NCI-H2227 (cell line): Measurements from ENCODE around the gene KCNQ1OT1.

Experiments
- DNase-seq: peaks from one replicate; lab custom pipeline; 2025; ENCODE audit not compliant: unreplicated experiment; lab: John Stamatoyannopoulos, UW

Gene KCNQ1OT1

DNA sequence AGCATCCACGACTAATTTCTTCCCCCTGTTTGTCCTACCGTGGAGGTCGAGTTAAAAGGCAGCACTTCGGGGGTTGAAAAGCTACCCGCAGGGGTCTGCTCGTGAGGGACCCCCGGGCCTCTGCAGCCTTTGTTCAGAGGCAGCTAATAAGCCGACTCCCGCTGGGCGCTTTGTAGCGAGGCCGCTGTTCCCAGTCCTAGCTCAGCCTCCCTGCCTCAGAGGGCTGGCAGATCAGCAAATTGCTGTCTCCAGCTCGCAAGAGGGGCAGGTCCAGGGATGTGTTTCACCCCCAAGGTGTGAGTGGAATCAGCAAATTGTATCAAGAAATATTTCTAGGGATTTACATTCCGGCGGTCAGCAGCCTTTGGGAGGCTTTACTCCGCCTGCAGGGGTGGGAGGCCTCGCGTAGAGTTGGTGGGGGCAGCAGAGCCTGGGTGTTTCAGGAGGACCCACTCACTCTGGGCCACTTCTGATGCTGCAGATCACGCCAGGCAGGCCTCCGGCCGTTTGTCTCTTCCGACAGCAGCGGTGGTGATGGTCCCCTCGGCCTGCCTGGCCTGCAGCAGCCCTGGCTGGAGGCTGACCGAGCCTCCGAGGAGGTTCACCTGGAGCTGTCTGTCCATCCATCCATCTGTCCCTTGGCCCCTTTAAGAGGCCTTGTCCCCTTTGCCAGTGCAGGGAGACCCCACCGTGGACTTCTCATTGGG lies 21.6 kb upstream of the KCNQ1OT1 start:
- DNase-seq = peak; percentile 69

DNA sequence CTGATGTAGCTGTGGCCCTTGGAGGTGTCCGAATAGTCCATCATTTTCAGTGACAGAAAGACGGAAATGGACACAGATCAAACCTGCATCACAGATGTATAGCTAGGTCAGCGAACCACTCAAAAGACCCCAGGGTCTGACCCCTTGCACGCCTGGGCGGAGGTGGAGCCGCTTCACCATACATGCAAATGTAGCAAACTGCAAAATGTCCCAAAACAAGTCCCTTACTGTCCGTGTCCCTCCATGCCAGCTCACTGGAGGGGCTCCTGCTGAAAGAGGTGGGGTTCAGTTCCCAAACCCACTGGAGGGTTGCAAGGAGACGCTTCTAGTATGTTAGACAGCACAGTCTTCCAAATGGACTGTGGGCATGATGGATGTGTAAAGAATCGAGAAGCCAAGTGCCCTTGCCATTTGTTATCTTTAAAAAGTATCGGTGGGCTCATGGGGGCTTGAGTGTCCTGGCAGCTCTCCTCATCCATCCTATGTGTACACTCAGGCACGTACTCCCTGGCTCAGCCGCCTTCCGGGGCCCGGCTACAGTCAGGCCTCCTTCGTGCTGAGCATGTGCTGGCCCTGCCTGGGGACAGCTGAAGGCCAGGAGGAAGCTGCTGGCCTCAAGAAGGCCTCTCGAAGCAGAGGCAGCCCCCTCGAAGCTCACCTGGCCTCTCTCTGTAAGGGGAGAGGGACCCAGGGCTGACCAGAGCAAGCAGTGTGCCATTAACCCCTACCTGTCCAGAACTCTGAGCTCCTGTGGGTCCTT lies 20.2 kb upstream of the KCNQ1OT1 start:
- DNase-seq = no peak

DNA sequence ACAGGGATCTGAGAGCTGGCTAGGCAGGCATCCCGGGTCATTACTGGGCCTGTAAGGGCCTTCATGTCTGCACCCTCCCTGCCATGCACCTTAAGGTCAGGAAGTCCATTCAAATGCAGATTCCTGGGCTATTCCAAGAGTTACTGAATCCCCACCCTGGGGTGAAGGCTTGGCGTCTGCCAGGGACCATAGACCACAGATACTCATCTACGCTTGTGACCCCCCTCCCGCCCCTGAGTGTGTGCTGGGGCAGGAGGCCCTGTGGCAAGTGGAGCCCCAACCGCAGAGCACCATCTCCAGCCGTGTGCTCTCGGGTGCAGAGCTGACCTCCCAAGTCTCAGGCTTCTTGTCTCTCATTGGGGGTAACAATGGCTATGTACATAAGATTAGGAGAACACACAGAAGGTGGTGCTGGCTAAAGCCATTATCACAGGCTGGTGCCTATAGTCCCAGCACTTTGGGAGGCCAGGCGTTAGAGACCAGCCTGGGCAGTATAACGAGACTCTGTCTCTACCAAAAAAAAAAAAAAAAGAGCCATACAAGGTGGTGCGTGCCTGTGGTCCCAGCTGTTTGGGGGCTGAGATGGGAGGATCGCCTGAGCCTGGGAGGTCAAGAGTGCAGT lies 19.1 kb upstream of the KCNQ1OT1 start:
- no peak for DNase-seq

DNA sequence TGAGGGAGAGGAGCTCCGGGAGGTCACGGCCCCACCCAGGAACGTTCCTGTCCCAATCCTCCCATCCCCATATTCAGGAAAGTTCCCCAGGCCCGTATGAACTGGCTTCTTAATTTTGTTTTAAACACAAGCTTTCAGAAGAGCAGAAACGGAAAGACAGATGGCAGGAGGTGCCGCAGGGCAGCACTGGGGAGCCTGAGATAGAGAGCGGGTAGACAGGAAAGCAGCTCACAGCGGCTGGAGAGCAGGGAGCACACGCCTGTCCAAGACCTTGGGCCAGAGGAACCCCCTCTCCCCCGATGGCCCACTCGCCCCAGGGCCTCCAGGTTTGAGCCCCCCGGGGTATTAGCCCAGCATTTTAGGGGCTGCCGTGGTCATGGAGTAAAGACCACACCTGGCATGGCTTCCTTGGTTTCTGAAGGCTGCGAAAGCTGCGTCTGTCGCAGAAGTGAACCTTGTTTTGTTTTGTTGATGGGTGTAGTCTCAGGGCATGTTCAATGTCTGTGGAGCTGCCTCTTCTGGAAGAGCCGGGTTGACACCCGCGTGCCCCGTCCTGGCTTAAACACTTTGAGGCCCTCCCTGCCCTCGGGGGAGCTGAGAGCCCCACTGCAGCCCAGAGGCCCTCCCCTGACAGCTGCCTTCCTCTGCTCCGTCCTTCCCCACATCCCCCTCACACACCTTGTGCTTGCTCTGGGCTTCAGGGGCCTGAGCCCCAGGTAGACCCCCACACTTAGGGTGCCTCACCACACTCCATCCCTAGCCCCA lies 17.9 kb upstream of the KCNQ1OT1 start:
- no peak for DNase-seq

DNA sequence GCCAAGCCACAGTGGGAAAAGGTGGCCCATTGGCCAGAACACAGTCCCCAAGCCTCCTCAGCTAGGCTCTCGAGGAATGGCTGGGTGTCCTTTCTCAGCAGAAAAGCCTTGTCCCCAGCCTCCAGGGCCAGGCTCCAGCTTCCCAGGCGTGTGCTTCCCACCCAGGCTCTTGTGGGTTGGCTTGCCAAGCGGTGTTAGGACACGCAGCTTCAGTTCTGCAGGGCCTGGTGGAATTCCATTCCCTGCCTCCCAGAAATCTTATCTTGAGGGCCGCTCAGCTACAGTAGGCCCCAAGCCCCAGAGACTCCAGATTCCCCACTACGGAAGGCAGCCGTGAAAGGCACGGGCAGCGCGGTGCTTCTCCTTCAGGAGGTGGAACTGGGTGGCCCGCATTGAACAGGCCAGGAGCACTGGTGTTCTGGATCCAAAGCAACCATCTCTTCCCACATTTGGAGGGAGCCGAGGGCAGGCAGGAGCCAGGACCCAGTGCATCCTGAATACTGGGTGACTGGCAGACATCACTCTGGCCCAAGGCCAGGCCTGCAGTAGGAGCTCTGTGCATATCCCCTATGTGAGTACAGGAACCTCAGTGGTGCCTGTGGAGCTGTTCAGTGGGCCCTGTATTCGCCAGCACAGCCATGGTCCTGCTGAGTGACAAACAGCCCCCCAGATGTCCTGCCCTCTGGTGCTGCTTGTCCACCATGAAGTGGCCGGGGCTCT lies 16.7 kb upstream of the KCNQ1OT1 start:
- no peak for DNase-seq

DNA sequence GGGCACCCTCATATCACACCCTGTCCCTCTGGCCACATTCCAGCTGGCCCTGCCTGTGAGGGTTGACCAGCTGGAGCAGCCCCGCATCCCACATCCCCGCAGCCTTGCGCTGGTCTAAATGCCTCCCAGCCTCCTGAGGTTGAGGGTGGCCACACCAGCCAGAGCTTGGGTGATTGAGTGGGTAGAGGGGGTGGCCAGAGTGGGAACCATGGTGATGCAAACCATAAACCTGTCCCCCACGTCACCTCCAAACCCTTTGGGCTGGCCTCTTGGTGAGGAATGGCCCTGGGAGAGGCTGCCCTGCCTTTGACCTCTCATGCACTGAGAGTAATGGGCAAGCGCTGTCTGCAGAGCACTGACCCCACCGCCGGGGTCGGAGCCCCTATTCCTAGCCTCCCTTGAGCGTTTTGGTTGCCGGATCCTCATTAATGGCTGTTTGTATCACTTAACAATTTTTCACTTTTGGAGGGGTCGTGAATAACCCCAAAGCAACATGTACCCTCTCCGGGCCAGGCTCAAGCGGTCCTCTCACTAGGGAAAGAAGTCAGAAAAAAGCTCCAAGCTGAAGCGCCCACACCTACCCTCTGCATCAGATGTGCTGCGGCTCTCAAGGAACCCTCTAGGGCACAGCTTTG lies 16.0 kb upstream of the KCNQ1OT1 start:
- DNase-seq = no peak

DNA sequence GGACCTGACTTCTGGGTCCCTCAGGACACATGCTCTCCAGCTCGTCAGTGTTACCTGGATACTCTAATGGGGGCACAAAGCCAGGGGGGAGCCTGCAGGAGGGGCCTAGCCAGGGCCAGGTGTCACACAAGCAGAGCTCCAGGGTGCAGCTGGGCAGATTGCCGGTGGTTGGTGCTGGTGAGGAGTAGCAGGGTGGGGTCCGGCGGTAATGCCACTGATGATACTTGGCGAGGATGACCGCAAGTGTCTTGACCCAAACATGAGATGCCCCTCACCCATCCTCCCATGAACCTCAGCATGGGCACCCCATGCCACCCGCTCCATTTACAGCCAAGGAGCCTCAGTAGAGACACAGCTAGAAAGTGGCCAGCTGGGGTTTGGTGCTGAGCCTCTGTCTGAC lies 15.1 kb upstream of the KCNQ1OT1 start:
- DNase-seq = no peak

DNA sequence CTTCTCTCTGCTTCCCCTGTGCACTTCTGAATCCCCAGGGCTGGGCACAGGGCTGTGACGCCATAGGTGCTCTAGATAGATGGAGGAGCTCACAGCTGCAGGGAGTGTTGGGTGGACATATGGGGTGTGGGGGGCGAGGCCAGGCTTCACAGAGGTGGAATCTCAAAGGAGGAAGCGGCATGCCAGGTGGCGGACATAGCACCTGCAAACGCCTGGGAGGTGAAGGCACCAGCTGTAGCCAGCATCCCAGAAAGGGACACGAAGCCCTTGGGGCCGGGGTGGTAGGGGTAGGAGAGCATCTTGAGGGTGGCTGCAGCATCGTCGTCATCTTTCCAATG lies 14.6 kb upstream of the KCNQ1OT1 start:
- DNase-seq = no peak

DNA sequence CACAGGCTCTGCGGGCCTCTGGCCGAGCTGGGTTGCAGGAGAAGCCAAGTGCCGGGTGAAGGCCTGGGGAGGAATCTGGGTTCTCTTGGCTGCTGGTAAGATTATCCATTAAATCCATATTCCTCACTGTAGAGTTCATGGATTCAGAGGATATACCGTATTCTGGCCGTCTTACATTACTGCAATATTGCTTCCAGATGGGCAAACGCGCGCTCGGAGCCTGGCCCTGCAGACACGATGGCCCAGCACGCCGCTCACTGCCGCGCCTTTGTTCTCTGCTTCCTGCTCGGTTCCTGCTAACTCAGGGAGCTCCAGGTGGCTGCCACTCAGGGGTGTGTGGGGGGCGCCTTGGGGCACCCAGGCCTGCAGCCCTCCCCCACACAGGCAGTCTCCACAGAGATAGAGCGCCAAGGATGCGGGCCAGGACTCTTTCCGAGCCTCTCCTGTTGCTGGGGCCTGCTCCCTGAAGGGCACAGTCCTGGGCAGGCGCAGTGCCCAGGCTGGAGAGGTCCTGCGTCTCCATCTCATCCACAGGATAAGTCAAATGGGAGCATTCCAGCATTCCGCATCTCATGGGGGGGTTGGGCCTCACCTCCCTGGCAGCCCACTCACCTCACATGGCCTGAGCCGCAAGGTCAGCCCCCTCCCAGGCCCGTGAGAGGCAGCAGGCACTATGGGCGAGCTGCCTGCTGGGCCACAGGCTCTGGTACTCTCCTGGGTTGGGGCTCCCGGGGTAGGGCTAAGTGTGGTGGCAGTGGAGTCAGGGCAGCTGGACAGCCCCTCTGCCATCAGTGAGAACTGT lies 14.1 kb upstream of the KCNQ1OT1 start:
- DNase-seq = no peak

DNA sequence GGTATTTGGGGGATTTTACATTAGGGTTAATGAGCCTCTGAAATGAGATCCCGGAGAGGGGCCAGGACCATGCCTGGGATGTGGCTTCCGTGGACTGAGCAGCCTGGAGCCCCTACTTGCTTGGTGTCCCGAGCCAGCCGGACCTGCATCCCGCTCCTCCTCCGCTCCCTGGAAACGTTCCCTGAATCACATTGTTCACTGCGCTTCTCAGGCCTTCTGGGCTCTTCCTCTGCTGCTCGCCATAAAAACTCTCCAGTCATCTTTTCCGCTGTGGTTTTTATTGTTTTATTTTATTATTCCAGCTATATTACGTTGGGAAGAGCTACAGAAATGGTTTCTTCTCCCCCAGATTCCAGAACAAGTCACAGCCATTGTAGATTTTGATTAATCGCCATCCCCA lies 13.3 kb upstream of the KCNQ1OT1 start:
- DNase-seq = no peak

DNA sequence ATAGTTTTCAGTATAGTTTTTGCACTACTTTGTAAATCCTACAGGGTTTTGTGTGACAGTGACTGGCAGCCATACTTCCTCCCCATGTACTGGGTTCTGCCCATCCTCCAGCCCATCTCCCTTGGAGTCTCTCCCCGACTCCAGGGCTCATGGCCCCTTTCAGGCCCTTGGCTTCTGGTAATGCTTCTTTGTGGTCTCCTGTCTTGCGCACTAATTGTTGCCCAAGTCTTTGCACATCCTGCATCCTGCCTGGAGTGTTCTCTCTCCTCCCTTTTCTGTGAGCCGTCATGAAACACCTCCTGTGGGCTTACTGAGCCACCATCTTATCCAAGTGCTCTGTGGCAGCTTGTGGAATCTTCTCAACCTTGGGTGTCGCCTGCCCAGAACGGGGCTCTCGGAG lies 11.4 kb upstream of the KCNQ1OT1 start:
- no peak for DNase-seq

DNA sequence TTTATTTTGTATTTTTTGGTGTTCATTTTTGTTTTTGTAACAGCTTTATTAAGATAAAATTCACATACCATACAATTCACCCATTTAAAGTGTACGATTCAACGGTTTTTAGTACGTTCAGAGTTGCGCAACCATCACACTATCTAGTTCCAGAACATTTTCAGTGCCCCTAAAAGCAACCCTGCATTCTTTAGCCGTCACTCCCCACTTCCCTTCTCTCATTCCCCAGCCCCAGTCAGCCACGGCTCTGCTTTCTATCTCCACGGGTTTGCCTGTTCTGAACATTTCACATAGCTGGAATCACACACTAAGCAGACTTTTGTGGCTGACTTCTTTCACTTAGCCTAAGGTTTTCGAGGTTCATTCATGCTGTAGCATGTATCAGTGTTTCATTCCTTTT lies 9.6 kb upstream of the KCNQ1OT1 start:
- DNase-seq = no peak

DNA sequence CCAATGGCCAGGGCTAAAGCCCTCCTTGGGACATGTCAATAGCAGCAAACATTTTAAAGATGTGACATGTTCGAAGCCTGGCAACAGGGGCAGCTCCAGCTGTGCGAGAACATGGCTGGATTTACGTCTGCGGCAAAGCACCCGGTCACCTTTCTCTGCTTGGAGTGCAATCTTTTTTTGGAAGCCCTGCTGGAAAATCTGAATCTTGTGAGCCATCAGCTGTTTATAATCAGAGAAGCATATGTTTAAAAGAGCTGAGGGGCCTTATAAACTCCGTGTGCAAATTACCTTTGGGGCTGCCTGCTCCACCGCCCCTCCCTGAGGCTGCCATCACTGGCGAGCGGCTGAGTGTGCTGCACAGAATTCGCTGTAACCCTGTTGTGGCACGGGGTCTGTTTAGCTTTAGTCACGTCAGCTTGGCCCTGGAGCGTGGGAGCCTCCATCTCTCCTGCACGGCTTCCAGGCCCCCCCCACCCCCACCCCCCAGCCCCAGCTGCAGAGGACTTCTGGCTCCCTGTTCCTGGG lies 9.0 kb upstream of the KCNQ1OT1 start:
- no peak for DNase-seq

DNA sequence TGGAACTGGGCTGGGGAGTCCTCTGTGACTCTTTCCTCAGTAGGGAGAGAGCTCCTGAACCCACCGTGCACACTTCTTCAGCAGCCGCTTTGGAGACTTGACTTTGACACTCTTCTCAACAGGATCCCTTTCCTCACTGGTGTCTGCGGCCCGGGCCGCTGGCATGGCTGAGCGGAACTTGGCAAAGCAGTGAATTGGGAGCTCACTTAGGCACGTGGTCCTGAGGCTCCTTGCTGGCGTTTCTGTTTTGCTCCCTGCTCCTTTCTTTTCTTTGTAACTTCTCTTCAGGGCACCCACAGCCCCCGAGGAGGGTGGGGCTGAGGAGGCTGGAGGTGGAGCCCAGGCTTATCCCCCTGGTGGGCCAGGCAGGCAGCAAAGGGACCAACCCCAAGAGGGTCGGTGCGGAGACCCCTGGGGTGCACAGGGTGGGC lies 8.4 kb upstream of the KCNQ1OT1 start:
- no peak for DNase-seq

DNA sequence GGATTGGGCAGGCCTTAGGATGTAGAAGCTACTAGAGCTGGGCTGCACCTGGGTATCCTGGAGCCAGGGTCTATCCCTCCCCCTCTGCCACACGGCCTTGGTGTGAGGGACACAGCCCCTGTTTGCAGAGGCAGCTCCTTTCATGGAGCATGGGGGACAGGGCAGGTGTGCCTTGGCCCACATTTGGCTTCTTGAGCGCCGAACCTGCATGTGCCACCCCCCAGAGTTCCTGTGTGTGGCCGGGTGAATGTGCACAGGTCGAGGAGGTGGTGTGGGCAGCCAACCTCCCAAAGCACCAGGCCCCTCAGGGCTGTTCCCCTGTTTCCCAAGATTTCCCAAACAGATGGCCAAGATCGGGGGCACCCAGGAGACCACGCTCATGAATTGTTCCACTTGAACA lies 7.9 kb upstream of the KCNQ1OT1 start:
- DNase-seq = no peak

DNA sequence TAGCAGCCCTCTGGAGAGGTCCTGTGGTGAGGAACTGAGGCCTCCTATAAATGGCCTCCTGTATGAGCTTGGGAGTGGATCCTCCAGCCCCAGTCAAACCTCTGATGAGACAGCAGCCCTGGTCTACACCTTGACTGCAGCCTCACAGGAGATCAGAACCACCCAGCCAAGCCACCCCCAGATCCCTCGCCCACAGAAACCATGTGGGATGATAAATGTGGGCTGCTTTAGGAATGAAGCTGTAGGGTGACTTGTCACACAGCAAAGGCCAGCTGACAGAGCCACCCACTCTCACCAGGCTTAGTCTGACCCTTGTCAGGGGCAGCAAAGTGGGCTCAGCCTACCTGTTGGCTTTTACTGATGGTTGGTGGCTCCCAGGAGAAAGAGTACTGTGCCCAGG lies 6.5 kb upstream of the KCNQ1OT1 start:
- DNase-seq = no peak

DNA sequence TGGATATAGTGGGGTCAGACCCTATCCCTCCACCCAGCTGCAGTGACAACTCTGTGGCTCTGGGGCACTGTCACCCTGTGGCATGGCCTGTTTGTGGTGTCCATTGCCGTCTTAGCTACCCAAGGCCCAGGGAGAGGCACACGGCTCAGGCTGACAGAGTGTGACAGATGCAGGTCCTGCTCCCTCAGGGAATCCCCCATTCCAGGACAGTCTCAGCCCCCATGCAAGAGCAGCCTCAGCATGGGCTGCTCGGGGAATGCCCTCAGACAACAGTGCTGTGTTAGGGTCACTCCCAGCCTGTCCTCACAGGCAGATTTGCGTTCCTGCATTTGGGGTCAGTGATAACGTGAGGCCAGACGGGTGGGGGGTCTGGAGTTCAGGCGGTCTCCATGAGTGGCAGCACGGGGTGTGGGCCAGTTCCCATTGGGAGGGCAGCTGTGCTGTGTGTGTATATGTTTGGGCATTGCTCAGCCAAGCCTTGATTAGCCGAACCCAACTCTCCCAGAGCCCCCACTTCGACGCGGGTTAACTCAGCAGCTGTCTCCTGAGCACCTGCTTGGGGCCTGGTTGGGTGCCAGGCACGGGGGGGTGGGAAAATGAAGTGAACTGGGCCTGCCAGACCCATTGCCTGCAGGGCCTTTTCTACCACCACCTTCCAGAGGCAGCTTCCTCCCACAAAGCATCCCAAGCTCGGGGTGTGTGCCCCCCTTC lies 5.3 kb upstream of the KCNQ1OT1 start:
- DNase-seq = no peak

DNA sequence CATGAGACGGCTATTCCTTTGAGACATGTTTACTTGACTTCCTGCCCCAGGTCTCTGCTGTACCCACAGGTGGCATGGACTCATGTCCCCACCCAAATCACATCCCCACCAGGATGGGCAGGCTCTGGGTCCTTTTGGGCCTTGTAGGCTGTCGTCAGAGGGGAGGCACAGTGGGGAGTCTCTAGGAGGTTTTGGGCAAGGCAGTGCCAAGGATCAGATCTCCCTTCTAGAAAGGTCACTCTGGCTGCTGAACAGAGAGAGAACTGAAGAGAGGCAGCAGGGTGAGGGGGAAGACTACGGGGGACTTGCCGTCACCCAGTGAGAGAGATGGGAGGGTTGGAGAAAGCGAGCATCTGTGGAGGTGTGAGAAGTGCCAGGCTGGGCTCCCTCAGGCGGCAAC lies 4.6 kb upstream of the KCNQ1OT1 start:
- DNase-seq = no peak
